Upper lobe of left lung (tissue), 4 donors: ENCODE data around the gene LRP1B.

Source experiments
- POLR2A ChIP-seq, 4 donors: fragments of 450-650 bp; IDR thresholded peaks; one replicate each; pipeline ENCODE4 v1.5.1; 2016 to 2017; ENCODE audit warnings: antibody characterized with exemption in 4 of 4, mild to moderate bottlenecking in 2 of 4
- TF ChIP-seq, protein P1 (sequence below), 6 experiments: fragments of 450-650 bp in 4 of 6; fragments of 200-600 bp in 2 of 6; sonication (generic) in 2 of 6; IDR thresholded peaks; one replicate each; pipeline ENCODE4 v1.5.1; 2016 to 2019; ENCODE audit warnings: antibody characterized with exemption in 6 of 6

DNA sequence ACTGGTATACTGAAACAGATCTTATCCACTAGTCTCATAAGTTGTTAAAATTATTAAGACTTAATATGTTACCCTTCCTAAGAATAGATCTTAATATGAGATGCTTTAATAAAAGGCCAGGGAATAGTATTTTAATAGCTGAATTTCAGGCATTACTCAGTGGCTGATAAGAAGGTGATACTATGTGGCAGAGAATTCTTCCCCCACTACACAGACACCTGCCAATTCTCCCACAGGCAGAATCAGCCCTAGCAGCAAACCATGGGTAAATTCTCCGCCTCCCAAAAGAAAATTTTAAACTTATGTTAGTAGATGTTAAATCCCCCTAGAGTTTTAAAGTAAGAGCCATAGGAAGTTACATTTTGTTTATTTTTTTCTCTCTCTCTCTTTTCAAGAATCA is 888.8 kb downstream of the LRP1B start:
- no peak for TF ChIP-seq POLR2A (IDR thresholded peaks at IDR 0.05)
- TF ChIP-seq, protein P1, sequence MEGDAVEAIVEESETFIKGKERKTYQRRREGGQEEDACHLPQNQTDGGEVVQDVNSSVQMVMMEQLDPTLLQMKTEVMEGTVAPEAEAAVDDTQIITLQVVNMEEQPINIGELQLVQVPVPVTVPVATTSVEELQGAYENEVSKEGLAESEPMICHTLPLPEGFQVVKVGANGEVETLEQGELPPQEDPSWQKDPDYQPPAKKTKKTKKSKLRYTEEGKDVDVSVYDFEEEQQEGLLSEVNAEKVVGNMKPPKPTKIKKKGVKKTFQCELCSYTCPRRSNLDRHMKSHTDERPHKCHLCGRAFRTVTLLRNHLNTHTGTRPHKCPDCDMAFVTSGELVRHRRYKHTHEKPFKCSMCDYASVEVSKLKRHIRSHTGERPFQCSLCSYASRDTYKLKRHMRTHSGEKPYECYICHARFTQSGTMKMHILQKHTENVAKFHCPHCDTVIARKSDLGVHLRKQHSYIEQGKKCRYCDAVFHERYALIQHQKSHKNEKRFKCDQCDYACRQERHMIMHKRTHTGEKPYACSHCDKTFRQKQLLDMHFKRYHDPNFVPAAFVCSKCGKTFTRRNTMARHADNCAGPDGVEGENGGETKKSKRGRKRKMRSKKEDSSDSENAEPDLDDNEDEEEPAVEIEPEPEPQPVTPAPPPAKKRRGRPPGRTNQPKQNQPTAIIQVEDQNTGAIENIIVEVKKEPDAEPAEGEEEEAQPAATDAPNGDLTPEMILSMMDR (IDR thresholded peaks at IDR 0.05), result no peak
